Panc1 (cell line): Measurements from ENCODE around the gene PRDX1. TPM values are rescaled to one million over a fixed set of nuclear protein-coding genes. Genes with fewer than 3 reads are reported as not detected.

Experiments
- ATAC-seq: fragments of 200-7000 bp; cut with Tn5 transposase; 2 replicates; pipeline ENCODE4 v1.9.1; 2020; ENCODE audit warnings: mild to moderate bottlenecking, moderate library complexity
- BruUV-seq: library from RNA; stranded (reverse); fragments of 400-500 nt; replicated peaks from 2 replicates; lab custom pipeline; 2021; lab: Mats Ljungman, UMichigan
- CTCF ChIA-PET: fragments of 300-600 bp; sonication (Branson Sonifier 250); formaldehyde crosslinking; loops from one replicate; lab custom pipeline; 2022; ENCODE audit warnings: antibody characterized with exemption; lab: Charles Lee
- POLR2A ChIA-PET: fragments of 300-600 bp; sonication (Branson Sonifier 250); formaldehyde crosslinking; loops from one replicate; lab custom pipeline; 2022; ENCODE audit warnings: antibody characterized with exemption; lab: Charles Lee
- DNase-seq: peaks from one replicate; pipeline ENCODE4 v3.0.0-alpha.2; 2010; ENCODE audit warnings: low read depth, low spot score
- H3K27ac ChIP-seq: 2 replicates; pipeline ENCODE4 v1.5.1; 2011; ENCODE audit warnings: mild to moderate bottlenecking, low read length, inconsistent platforms
- H3K27me3 ChIP-seq: fragments of 200-500 bp; sonication (Bioruptor generic); 2 replicates; pipeline ENCODE4 v1.6.0; 2014; ENCODE audit warnings: low read length, inconsistent platforms; ENCODE audit not compliant: control insufficient read depth, insufficient read depth
- H3K36me3 ChIP-seq: fragments of 200-500 bp; sonication (Bioruptor generic); 2 replicates; pipeline ENCODE4 v1.5.1; 2014; ENCODE audit warnings: inconsistent platforms, mild to moderate bottlenecking, low read length, moderate library complexity; ENCODE audit not compliant: control insufficient read depth, insufficient read depth
- H3K4me1 ChIP-seq: 2 replicates; pipeline ENCODE4 v1.5.1; 2011; ENCODE audit warnings: inconsistent platforms, mild to moderate bottlenecking, low read length, moderate library complexity; ENCODE audit not compliant: control insufficient read depth, insufficient read depth
- H3K4me3 ChIP-seq, 2 experiments: 2 replicates each; pipeline ENCODE4 v1.5.1; 2011 to 2012; ENCODE audit warnings: low read depth in 2 of 2, low read length in 2 of 2, mild to moderate bottlenecking in 2 of 2, inconsistent platforms in 1 of 2, moderate library complexity in 1 of 2
- H3K9me3 ChIP-seq: fragments of 200-500 bp; sonication (Bioruptor generic); 2 replicates; pipeline ENCODE4 v1.5.1; 2014; ENCODE audit warnings: low read depth, mild to moderate bottlenecking, inconsistent platforms, low read length, moderate library complexity; ENCODE audit not compliant: control insufficient read depth, insufficient read depth
- POLR2AphosphoS5 ChIP-seq: IDR thresholded peaks from 2 replicates; pipeline ENCODE4 v1.6.1; 2012; ENCODE audit warnings: mild to moderate bottlenecking, low read depth, low read length, moderate library complexity
- REST ChIP-seq, 2 experiments: IDR thresholded peaks; 2 replicates each; pipeline ENCODE4 v1.6.1; 2011 to 2012; ENCODE audit warnings: low read depth in 2 of 2, control low read depth in 1 of 2, low read length in 1 of 2, mild to moderate bottlenecking in 1 of 2, moderate library complexity in 1 of 2; ENCODE audit not compliant: insufficient read depth in 1 of 2
- SIN3A ChIP-seq: IDR thresholded peaks from 2 replicates; pipeline ENCODE4 v1.6.1; 2012; ENCODE audit warnings: low read depth, mild to moderate bottlenecking, low read length, moderate library complexity, borderline replicate concordance; ENCODE audit not compliant: insufficient read depth
- TCF7L2 ChIP-seq: IDR thresholded peaks from 2 replicates; pipeline ENCODE4 v1.6.1; 2011; ENCODE audit warnings: mild to moderate bottlenecking, low read depth, low read length, inconsistent platforms
- in situ Hi-C: cut with HindIII; loops from 2 replicates; pipeline ENCODE4 v1.10.0; 2016; ENCODE audit warnings: low sequenced_read_pairs, low pct_unique_long_range_greater_than_20kb
- intact Hi-C: fragments of 100-400 bp; cut with micrococcal nuclease; formaldehyde crosslinking; loops from one replicate; pipeline ENCODE4 v1.10.0; 2022; ENCODE audit not compliant: unreplicated experiment
- total RNA-seq: library from RNA; stranded (reverse); gene quantifications from one replicate; pipeline ENCODE4 v1.2.1, GENCODE V29; 2021; ENCODE audit not compliant: unreplicated experiment
- TF ChIP-seq, protein P1 (sequence below): fragments of 450-650 bp; IDR thresholded peaks from 2 replicates; pipeline ENCODE4 v1.5.1; 2017; ENCODE audit warnings: mild to moderate bottlenecking

The PRDX1 gene
- total RNA-seq, 1 experiment from 2014 or later = 719 TPM

DNA sequence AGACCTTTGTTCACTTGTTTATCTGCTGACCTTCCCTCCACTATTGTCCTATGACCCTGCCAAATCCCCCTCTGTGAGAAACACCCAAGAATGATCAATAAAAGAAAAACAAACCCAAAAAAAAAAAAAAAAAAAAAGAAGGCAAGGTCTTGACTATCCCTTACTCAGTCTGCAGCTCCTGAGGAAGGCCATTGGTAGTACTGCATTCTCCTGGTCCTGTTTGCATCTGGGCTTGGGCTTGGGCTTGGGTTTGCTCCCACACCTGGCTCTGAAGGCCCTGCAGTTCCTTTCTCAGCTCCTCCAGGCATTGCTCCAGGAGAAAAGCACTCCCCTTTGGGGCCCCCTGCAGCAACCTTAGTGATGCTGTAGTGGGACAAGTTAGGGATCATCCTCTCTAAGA lies 23.4 kb downstream of the PRDX1 start:
- TF ChIP-seq SIN3A (no peak), POLR2AphosphoS5 (no peak), TCF7L2 (no peak)
- TF ChIP-seq, protein P1, sequence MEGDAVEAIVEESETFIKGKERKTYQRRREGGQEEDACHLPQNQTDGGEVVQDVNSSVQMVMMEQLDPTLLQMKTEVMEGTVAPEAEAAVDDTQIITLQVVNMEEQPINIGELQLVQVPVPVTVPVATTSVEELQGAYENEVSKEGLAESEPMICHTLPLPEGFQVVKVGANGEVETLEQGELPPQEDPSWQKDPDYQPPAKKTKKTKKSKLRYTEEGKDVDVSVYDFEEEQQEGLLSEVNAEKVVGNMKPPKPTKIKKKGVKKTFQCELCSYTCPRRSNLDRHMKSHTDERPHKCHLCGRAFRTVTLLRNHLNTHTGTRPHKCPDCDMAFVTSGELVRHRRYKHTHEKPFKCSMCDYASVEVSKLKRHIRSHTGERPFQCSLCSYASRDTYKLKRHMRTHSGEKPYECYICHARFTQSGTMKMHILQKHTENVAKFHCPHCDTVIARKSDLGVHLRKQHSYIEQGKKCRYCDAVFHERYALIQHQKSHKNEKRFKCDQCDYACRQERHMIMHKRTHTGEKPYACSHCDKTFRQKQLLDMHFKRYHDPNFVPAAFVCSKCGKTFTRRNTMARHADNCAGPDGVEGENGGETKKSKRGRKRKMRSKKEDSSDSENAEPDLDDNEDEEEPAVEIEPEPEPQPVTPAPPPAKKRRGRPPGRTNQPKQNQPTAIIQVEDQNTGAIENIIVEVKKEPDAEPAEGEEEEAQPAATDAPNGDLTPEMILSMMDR = no peak
- intact Hi-C loops (no loop called here), in situ Hi-C loops (no loop called here)
- Histone ChIP-seq H3K27ac (no peak overlapping the region), H3K9me3 (no peaks in the 10 kb centered on the region), H3K4me3 (no peak overlapping the region), H3K27me3 (no peaks in the 10 kb centered on the region), H3K4me1 (peaks cover 19% of the 10 kb centered on the region), H3K36me3 (no peaks in the 10 kb centered on the region)
- POLR2A ChIA-PET = no interaction called here
- no peak for ATAC-seq
- no peak for DNase-seq
- BruUV-seq = no TSS peak
- CTCF ChIA-PET = interaction anchor here (0.6 kb wide), 1 partner anchor 165 kb away, joined by 5 read pairs; no protein-coding TSS in a partner anchor

- Histone ChIP-seq H3K27me3 (no peaks in the 10 kb centered on the region; the same call in 1 of the 2 replicates), H3K4me1 (0 out of 2 replicates have a peak, but pooled peaks cover 3% of the 10 kb centered on the region), H3K9me3 (no peaks in the 10 kb centered on the region), H3K36me3 (no peaks in the 10 kb centered on the region), H3K4me3 (no peak overlapping the region), H3K27ac (no peak overlapping the region)
- intact Hi-C loops (loop anchor here (1.0 to 5.0 kb wide), 2 partner anchors 134 to 481 kb away; partner anchors contain the start of genes HECTD3 and UROD), in situ Hi-C loops (no loop called here)
- ATAC-seq (no peak), DNase-seq (peak; percentile 42)
- ChIA-PET CTCF (interaction anchor here (1.4 to 4.0 kb wide), 4 partner anchors 133 to 190 kb away, joined by 6 to 32 read pairs (median 9); partner anchors contain the start of genes MUTYH and TOE1), POLR2A (interaction anchor here (0.6 kb wide), 1 partner anchor 28 kb away, joined by 4 read pairs; no protein-coding TSS in a partner anchor)
- TF ChIP-seq, protein P1 = peak; percentile 85
- no peak for TF ChIP-seq POLR2AphosphoS5
- no TSS peak for BruUV-seq
These were observed 28.5 kb downstream of the PRDX1 start for GRCh38 chr1:45493116-45493697.

- no peaks in the 10 kb centered on the region for H3K9me3 ChIP-seq
- TF ChIP-seq, protein P1 = no peak
- TF ChIP-seq POLR2AphosphoS5 (no peak), TCF7L2 (no peak), REST (IDR thresholded peaks at IDR 0.05; ENCODE audit: insufficient read depth in 1 of 2, low read depth in 2 of 2, low read length in 1 of 2) (no peak), SIN3A (no peak)
- ATAC-seq (no peak), DNase-seq (no peak)
- H3K4me1 ChIP-seq = 0 out of 2 replicates have a peak, but pooled peaks cover 3% of the 10 kb centered on the region
- intact Hi-C loops (loop anchor here (1.0 to 5.0 kb wide), 2 partner anchors 133 to 480 kb away; partner anchors contain the start of genes HECTD3 and UROD), in situ Hi-C loops (no loop called here)
- CTCF ChIA-PET = interaction anchor here (0.6 to 4.0 kb wide), 5 partner anchors 121 to 189 kb away, joined by 6 to 32 read pairs (median 8); partner anchors contain the start of genes MUTYH and TOE1
- no peaks in the 10 kb centered on the region for H3K36me3 ChIP-seq
- POLR2A ChIA-PET = interaction anchor here (0.6 kb wide), 1 partner anchor 27 kb away, joined by 4 read pairs; no protein-coding TSS in a partner anchor
- BruUV-seq = no TSS peak
- no peak overlapping the region for H3K27ac ChIP-seq
- H3K27me3 ChIP-seq = no peaks in the 10 kb centered on the region; the same call in 1 of the 2 replicates
- no peak overlapping the region for H3K4me3 ChIP-seq
These were observed 29.0 kb downstream of the PRDX1 start for GRCh38 chr1:45492691-45493090.
